ENCODE data around the gene SCARF2. TPM values are rescaled to one million over a fixed set of nuclear protein-coding genes. Genes with fewer than 3 reads are reported as not detected.

SCARF2 gene
- polyA plus RNA-seq, 1 donor from 2014 or later: 5.0 TPM

- H3K9ac ChIP-seq (ENCODE audit: low read length): no peak overlapping the region
- H3K9me2 ChIP-seq (ENCODE audit: insufficient read depth, low read length): no peaks in the 10 kb centered on the region
- H3K4me2 ChIP-seq (ENCODE audit: low read length): no peak overlapping the region
- H3K4me3 ChIP-seq (ENCODE audit: low read length): peak overlapping the region; percentile 58
- no peaks in the 10 kb centered on the region for H3K9me3 ChIP-seq (ENCODE audit: low read length)
- H3K36me3 ChIP-seq (ENCODE audit: insufficient read depth, low read length): no peaks in the 10 kb centered on the region
- no peak overlapping the region for H2AFZ ChIP-seq (ENCODE audit: low read depth, low read length)
- H3K79me2 ChIP-seq (replicated peaks; ENCODE audit: insufficient read depth, low read length): no peaks in the 10 kb centered on the region
- no peak overlapping the region for H3K27ac ChIP-seq (ENCODE audit: low read length)
- H3F3A ChIP-seq (ENCODE audit: insufficient read depth, low read length, poor library complexity, severe bottlenecking): no peaks in the 10 kb centered on the region
- no peak for TF ChIP-seq EP300 (conservative IDR thresholded peaks at IDR 0.05; ENCODE audit: poor library complexity, severe bottlenecking)
- no peak for TF ChIP-seq MXI1 (conservative IDR thresholded peaks at IDR 0.05; ENCODE audit: poor library complexity, severe bottlenecking)
- no peak for TF ChIP-seq TAF1 (IDR thresholded peaks at IDR 0.05; ENCODE audit: low read depth)
- TF ChIP-seq POLR2AphosphoS5 (IDR thresholded peaks at IDR 0.05): no peak
- TF ChIP-seq RAD21 (conservative IDR thresholded peaks at IDR 0.05): no peak
- no peak for TF ChIP-seq REST (IDR thresholded peaks at IDR 0.05; ENCODE audit: borderline replicate concordance)
- no peak for TF ChIP-seq CTCF (IDR thresholded peaks at IDR 0.05; ENCODE audit: poor library complexity, severe bottlenecking)
- no peak for TF ChIP-seq EZH2 (IDR thresholded peaks at IDR 0.05; ENCODE audit: borderline replicate concordance, insufficient read depth, low read length, poor library complexity, severe bottlenecking)
- TF ChIP-seq SMC3 (conservative IDR thresholded peaks at IDR 0.05; ENCODE audit: poor library complexity): no peak
- no peaks in the 10 kb centered on the region for H4K20me1 ChIP-seq (ENCODE audit: insufficient read depth)
- peaks cover 49% of the 10 kb centered on the region for H3K27me3 ChIP-seq (ENCODE audit: insufficient read depth, low read depth, low read length)
These were observed 8.9 kb downstream of the SCARF2 start for GRCh38 chr22:20428496-20429253.

GRCh38 chr22:20427945-20428417 lies 9.6 kb downstream of the SCARF2 start:
- Histone ChIP-seq H4K20me1 (ENCODE audit: insufficient read depth) (no peaks in the 10 kb centered on the region), H3K36me3 (ENCODE audit: insufficient read depth, low read length) (no peaks in the 10 kb centered on the region), H3K9ac (ENCODE audit: low read length) (no peak overlapping the region), H3F3A (ENCODE audit: insufficient read depth, low read length, poor library complexity, severe bottlenecking) (no peaks in the 10 kb centered on the region), H3K79me2 (replicated peaks; ENCODE audit: insufficient read depth, low read length) (no peaks in the 10 kb centered on the region), H3K9me3 (ENCODE audit: low read length) (no peaks in the 10 kb centered on the region), H3K4me2 (ENCODE audit: low read length) (no peak overlapping the region), H3K27ac (ENCODE audit: low read length) (no peak overlapping the region), H3K27me3 (ENCODE audit: insufficient read depth, low read depth, low read length) (peaks cover 44% of the 10 kb centered on the region), H3K4me3 (ENCODE audit: low read length) (no peak overlapping the region), H2AFZ (ENCODE audit: low read depth, low read length) (no peak overlapping the region), H3K9me2 (ENCODE audit: insufficient read depth, low read length) (no peaks in the 10 kb centered on the region)
- no peak for TF ChIP-seq EZH2 (IDR thresholded peaks at IDR 0.05; ENCODE audit: borderline replicate concordance, insufficient read depth, low read length, poor library complexity, severe bottlenecking)
- TF ChIP-seq TAF1 (IDR thresholded peaks at IDR 0.05; ENCODE audit: low read depth): no peak

Measured in neural cell (in vitro differentiated cells).